K562 (cell line): ENCODE results near the gene SFRP2. TPM values are rescaled to one million over a fixed set of nuclear protein-coding genes. Genes with fewer than 3 reads are reported as not detected.
A peak's percentile ranks its signal among the peaks of the same experiment; 100 is the strongest.

ENCODE experiments used
- ATAC-seq: fragments of 200-7000 bp; cut with Tn5 transposase; 3 replicates; pipeline ENCODE4 v1.9.1; 2020; ENCODE audit warnings: moderate library complexity
- BruUV-seq: library from RNA; stranded (reverse); fragments of 400-500 nt; replicated peaks from 2 replicates; lab custom pipeline; 2021; lab: Mats Ljungman, UMichigan
- CTCF ChIA-PET: fragments of 300-600 bp; formaldehyde crosslinking; extraction: SDS; loops from one replicate; lab custom pipeline; 2021; ENCODE audit warnings: low intra/inter-chr PET ratio; lab: Yijun Ruan, JAX
- POLR2A ChIA-PET: fragments of 300-600, 350-650 bp; sonication (Branson Sonifier 250); formaldehyde crosslinking; extraction: SDS; loops from one replicate; lab custom pipeline; 2021; ENCODE audit warnings: antibody characterized with exemption, inconsistent platforms; lab: Yijun Ruan, JAX
- DNase-seq, 4 experiments: peaks; one replicate each; pipeline versions ENCODE4 v3.0.0 to v3.0.0-alpha.2; 2011 to 2018; ENCODE audit warnings: low spot score in 3 of 4, mixed read lengths in 3 of 4; ENCODE audit errors: extremely low read depth in 1 of 4
- FAIRE-seq: peaks from 2 replicates; lab custom pipeline; 2011; peaks lifted over from hg19 to GRCh38; lab: Jason Lieb, UNC
- H2AFZ ChIP-seq: 2 replicates; pipeline ENCODE4 v1.6.0; 2011; ENCODE audit warnings: low read depth, low read length, control low read depth, inconsistent platforms
- H3K27ac ChIP-seq: fragments of 200-600 bp; 3 replicates; pipeline ENCODE4 v1.8.0; 2011; ENCODE audit warnings: low read depth, mild to moderate bottlenecking, control low read depth, inconsistent platforms, low read length, moderate library complexity, mixed read lengths; ENCODE audit errors: extremely low read depth
- H3K27me3 ChIP-seq, 2 experiments: fragments of 300-600 bp in 1 of 2; 2 replicates in 1 of 2; 3 replicates in 1 of 2; pipeline versions ENCODE4 v1.6.0 to v1.8.0; 2011; ENCODE audit warnings: inconsistent platforms in 2 of 2, low read length in 2 of 2, mild to moderate bottlenecking in 1 of 2, mixed read lengths in 1 of 2, moderate library complexity in 1 of 2; ENCODE audit not compliant: control insufficient read depth in 2 of 2, insufficient read depth in 2 of 2
- H3K36me3 ChIP-seq: fragments of 300-600 bp; 3 replicates; pipeline ENCODE4 v1.8.0; 2011; ENCODE audit warnings: mild to moderate bottlenecking, low read length, inconsistent platforms; ENCODE audit not compliant: control insufficient read depth, insufficient read depth
- H3K4me1 ChIP-seq, 2 experiments: fragments of 200-600 bp in 1 of 2; replicated peaks in 1 of 2; 2 replicates in 1 of 2; 3 replicates in 1 of 2; pipeline versions ENCODE4 v1.5.1 to v1.8.0; 2011; ENCODE audit warnings: inconsistent platforms in 2 of 2, low read length in 2 of 2, mild to moderate bottlenecking in 1 of 2, mixed read lengths in 1 of 2, moderate library complexity in 1 of 2; ENCODE audit not compliant: control insufficient read depth in 2 of 2, insufficient read depth in 2 of 2
- H3K4me2 ChIP-seq: 2 replicates; pipeline ENCODE4 v1.6.1; 2011; ENCODE audit warnings: low read length, control low read depth, inconsistent platforms, mixed read lengths; ENCODE audit not compliant: insufficient read depth
- H3K4me3 ChIP-seq: fragments of 200-600 bp; sonication (generic), shearing (Covaris generic); 2 replicates; pipeline ENCODE4 v1.5.1; 2016; ENCODE audit warnings: control low read depth, inconsistent platforms
- H3K79me2 ChIP-seq: fragments of 200-600 bp; 3 replicates; pipeline ENCODE4 v1.8.0; 2011; ENCODE audit warnings: low read length, inconsistent platforms; ENCODE audit not compliant: control insufficient read depth, insufficient read depth
- H3K9ac ChIP-seq, 2 experiments: 2 replicates each; pipeline versions ENCODE4 v1.6.0 to v1.6.1; 2011; ENCODE audit warnings: low read depth in 2 of 2, low read length in 2 of 2, control low read depth in 1 of 2, inconsistent platforms in 1 of 2, mild to moderate bottlenecking in 1 of 2, mixed read lengths in 1 of 2; ENCODE audit not compliant: insufficient read depth in 1 of 2
- H3K9me1 ChIP-seq: one replicate; pipeline ENCODE4 v1.6.0; 2011; ENCODE audit warnings: inconsistent platforms, mild to moderate bottlenecking, low read length, moderate library complexity; ENCODE audit not compliant: control insufficient read depth, insufficient read depth
- H3K9me3 ChIP-seq: replicated peaks from 2 replicates; pipeline ENCODE4 v1.5.1; 2011; ENCODE audit warnings: low read depth, low read length, inconsistent platforms; ENCODE audit not compliant: control insufficient read depth, insufficient read depth
- H4K20me1 ChIP-seq: replicated peaks from 2 replicates; pipeline ENCODE4 v1.6.1; 2011; ENCODE audit warnings: low read length, inconsistent platforms, mixed read lengths; ENCODE audit not compliant: control insufficient read depth, insufficient read depth
- CEBPB ChIP-seq: fragments of 450-650 bp; IDR thresholded peaks from 2 replicates; pipeline ENCODE4 v1.6.1; 2016; ENCODE audit warnings: missing genetic modification characterization, missing compliant biosample characterization
- CEBPG ChIP-seq, 3 experiments: fragments of 200-800 bp in 1 of 3; sonication (Bioruptor generic) in 1 of 3; sonication (generic) in 1 of 3; formaldehyde crosslinking in 1 of 3; IDR thresholded peaks in 2 of 3; conservative IDR thresholded peaks in 1 of 3; 2 replicates each; pipeline versions ENCODE4 v1.6.1 to v1.8.0; 2016 to 2022; ENCODE audit warnings: missing compliant biosample characterization in 2 of 3, missing genetic modification characterization in 2 of 3, mild to moderate bottlenecking in 1 of 3, missing genetic modification reagents in 1 of 3
- MED1 ChIP-seq: sonication (generic); formaldehyde crosslinking; IDR thresholded peaks from 2 replicates; pipeline ENCODE4 v1.8.1; 2023; ENCODE audit warnings: missing genetic modification reagents, borderline replicate concordance
- MEIS2 ChIP-seq: fragments of 450-650 bp; IDR thresholded peaks from 2 replicates; pipeline ENCODE4 v1.6.1; 2014; ENCODE audit warnings: mild to moderate bottlenecking; ENCODE audit not compliant: partially characterized antibody
- U2AF1 ChIP-seq: fragments of 200-400 bp; formaldehyde crosslinking; optimal IDR thresholded peaks from 2 replicates; pipeline ENCODE3; 2017; ENCODE audit warnings: mild to moderate bottlenecking, low read depth, low read length, moderate library complexity
- in situ Hi-C: fragments of 300-500 bp; cut with MboI; formaldehyde crosslinking; loops from 4 replicates; pipeline ENCODE4 v1.15.0; 2018; ENCODE audit warnings: inconsistent platforms, mixed read lengths
- intact Hi-C: fragments of 100-400 bp; cut with micrococcal nuclease; formaldehyde crosslinking; loops from 2 replicates; pipeline ENCODE4 v1.14.2; 2022
- polyA plus RNA-seq, 8 experiments: library from polyadenylated mRNA; depleted of rRNA in 4 of 8; stranded (reverse) in 5 of 8; unstranded in 3 of 8; fragments of >200 nt; fragmentation: Nextera tagmentation in 2 of 8; fragmentation: Illumina TruSeq in 1 of 8; extraction: Ambion mirVana in 2 of 8; extraction: Trizol in 1 of 8; gene quantifications; 2 replicates each; pipeline versions ENCODE4 v1.2.1 to v1.2.3, GENCODE V29; 2011 to 2014; ENCODE audit warnings: inconsistent platforms in 1 of 8, missing spikeins in 1 of 8
- total RNA-seq, 7 experiments: library from RNA; depleted of rRNA in 6 of 7; stranded (reverse); fragments of >200 nt in 6 of 7; fragmentation: Illumina TruSeq in 2 of 7; extraction: Trizol in 2 of 7; gene quantifications; 2 replicates each; pipeline versions ENCODE4 v1.2.1 to v1.2.3, GENCODE V29; 2011 to 2021; ENCODE audit warnings: low replicate concordance in 1 of 7
- TF ChIP-seq, protein P1 (sequence below): fragments of 200-600 bp; sonication (generic); IDR thresholded peaks from one replicate; pipeline ENCODE4 v1.6.1; 2012; ENCODE audit warnings: mild to moderate bottlenecking, low read depth, low read length, inconsistent platforms

SFRP2 gene
- total and polyA plus RNA-seq, 9 of the 15 experiments (the other 6 are each of a cell fraction or from before 2014, with no cell fraction given) = 0.29 TPM; not detected in 8

- TF ChIP-seq U2AF1 (no peak), MEIS2 (no peak)
Observed at GRCh38 chr4:153778383-153778782, 10.5 kb downstream of the SFRP2 start (continued).

DNA sequence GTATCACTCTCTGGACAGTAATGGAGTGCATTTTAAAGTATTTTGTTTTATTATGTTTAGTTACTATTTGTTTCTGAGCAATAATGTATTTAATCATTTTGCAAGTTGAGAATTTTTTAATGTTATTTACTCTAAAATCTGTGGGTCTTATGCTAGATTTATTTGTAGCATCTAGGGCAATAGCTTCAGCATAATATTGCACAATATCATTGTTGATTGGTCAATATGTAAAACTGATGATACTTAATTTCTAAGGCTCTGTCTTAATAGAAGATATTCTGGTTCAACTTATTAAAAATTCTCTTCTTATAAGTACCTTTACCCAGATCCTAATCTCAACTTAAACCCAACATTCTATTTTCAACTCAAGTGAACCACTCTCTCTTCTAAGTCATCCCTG, 11.5 kb downstream of the SFRP2 start:
- peaks cover 4 to 15% of the 10 kb centered on the region in 2 experiments; a peak in 4 of 5 replicates for H3K4me1 ChIP-seq
- no peaks in the 10 kb centered on the region for H3K36me3 ChIP-seq
- H3K79me2 ChIP-seq = no peaks in the 10 kb centered on the region
- no peaks in the 10 kb centered on the region for H3K9me1 ChIP-seq
- no peak overlapping the region for H3K4me3 ChIP-seq
- H4K20me1 ChIP-seq = no peaks in the 10 kb centered on the region
- H3K27me3 ChIP-seq = peaks cover 4 to 9% of the 10 kb centered on the region in 2 experiments; a peak in 3 of 5 replicates
- no TSS peak for BruUV-seq
- CTCF ChIA-PET = no interaction called here
- peaks cover 7% of the 10 kb centered on the region for H3K9me3 ChIP-seq
- FAIRE-seq (no peak), DNase-seq (no peak), ATAC-seq (no peak)
- H3K27ac ChIP-seq = no peak overlapping the region
- H3K9ac ChIP-seq = no peak overlapping the region
- H2AFZ ChIP-seq = no peak overlapping the region
- in situ Hi-C loops = no loop called here
- POLR2A ChIA-PET = no interaction called here
- H3K4me2 ChIP-seq = no peak overlapping the region
- intact Hi-C loops = loop anchor here (10.0 kb wide), 1 partner anchor 837 kb away; the partner anchor contains the start of gene FGG
- TF ChIP-seq CEBPG (CRISPR knock-in tag; IDR thresholded peaks at IDR 0.05) = no peak
- TF ChIP-seq CEBPG (tag; conservative IDR thresholded peaks at IDR 0.05 in 1 of 2, IDR thresholded peaks at IDR 0.05 in 1 of 2) = peak in 1 of 2 experiments; percentile 87; a peak in 2 of 4 replicates
- TF ChIP-seq, protein P1, sequence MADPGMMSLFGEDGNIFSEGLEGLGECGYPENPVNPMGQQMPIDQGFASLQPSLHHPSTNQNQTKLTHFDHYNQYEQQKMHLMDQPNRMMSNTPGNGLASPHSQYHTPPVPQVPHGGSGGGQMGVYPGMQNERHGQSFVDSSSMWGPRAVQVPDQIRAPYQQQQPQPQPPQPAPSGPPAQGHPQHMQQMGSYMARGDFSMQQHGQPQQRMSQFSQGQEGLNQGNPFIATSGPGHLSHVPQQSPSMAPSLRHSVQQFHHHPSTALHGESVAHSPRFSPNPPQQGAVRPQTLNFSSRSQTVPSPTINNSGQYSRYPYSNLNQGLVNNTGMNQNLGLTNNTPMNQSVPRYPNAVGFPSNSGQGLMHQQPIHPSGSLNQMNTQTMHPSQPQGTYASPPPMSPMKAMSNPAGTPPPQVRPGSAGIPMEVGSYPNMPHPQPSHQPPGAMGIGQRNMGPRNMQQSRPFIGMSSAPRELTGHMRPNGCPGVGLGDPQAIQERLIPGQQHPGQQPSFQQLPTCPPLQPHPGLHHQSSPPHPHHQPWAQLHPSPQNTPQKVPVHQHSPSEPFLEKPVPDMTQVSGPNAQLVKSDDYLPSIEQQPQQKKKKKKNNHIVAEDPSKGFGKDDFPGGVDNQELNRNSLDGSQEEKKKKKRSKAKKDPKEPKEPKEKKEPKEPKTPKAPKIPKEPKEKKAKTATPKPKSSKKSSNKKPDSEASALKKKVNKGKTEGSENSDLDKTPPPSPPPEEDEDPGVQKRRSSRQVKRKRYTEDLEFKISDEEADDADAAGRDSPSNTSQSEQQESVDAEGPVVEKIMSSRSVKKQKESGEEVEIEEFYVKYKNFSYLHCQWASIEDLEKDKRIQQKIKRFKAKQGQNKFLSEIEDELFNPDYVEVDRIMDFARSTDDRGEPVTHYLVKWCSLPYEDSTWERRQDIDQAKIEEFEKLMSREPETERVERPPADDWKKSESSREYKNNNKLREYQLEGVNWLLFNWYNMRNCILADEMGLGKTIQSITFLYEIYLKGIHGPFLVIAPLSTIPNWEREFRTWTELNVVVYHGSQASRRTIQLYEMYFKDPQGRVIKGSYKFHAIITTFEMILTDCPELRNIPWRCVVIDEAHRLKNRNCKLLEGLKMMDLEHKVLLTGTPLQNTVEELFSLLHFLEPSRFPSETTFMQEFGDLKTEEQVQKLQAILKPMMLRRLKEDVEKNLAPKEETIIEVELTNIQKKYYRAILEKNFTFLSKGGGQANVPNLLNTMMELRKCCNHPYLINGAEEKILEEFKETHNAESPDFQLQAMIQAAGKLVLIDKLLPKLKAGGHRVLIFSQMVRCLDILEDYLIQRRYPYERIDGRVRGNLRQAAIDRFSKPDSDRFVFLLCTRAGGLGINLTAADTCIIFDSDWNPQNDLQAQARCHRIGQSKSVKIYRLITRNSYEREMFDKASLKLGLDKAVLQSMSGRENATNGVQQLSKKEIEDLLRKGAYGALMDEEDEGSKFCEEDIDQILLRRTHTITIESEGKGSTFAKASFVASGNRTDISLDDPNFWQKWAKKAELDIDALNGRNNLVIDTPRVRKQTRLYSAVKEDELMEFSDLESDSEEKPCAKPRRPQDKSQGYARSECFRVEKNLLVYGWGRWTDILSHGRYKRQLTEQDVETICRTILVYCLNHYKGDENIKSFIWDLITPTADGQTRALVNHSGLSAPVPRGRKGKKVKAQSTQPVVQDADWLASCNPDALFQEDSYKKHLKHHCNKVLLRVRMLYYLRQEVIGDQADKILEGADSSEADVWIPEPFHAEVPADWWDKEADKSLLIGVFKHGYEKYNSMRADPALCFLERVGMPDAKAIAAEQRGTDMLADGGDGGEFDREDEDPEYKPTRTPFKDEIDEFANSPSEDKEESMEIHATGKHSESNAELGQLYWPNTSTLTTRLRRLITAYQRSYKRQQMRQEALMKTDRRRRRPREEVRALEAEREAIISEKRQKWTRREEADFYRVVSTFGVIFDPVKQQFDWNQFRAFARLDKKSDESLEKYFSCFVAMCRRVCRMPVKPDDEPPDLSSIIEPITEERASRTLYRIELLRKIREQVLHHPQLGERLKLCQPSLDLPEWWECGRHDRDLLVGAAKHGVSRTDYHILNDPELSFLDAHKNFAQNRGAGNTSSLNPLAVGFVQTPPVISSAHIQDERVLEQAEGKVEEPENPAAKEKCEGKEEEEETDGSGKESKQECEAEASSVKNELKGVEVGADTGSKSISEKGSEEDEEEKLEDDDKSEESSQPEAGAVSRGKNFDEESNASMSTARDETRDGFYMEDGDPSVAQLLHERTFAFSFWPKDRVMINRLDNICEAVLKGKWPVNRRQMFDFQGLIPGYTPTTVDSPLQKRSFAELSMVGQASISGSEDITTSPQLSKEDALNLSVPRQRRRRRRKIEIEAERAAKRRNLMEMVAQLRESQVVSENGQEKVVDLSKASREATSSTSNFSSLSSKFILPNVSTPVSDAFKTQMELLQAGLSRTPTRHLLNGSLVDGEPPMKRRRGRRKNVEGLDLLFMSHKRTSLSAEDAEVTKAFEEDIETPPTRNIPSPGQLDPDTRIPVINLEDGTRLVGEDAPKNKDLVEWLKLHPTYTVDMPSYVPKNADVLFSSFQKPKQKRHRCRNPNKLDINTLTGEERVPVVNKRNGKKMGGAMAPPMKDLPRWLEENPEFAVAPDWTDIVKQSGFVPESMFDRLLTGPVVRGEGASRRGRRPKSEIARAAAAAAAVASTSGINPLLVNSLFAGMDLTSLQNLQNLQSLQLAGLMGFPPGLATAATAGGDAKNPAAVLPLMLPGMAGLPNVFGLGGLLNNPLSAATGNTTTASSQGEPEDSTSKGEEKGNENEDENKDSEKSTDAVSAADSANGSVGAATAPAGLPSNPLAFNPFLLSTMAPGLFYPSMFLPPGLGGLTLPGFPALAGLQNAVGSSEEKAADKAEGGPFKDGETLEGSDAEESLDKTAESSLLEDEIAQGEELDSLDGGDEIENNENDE = no peak
- TF ChIP-seq MED1 (CRISPR knock-in tag) = no peak
- TF ChIP-seq CEBPB (tag) = peak; percentile 77
